ENCODE data around the gene TOR1B. TPM values are rescaled to one million over a fixed set of nuclear protein-coding genes. Genes with fewer than 3 reads are reported as not detected.
"Not testable (repeated sequence)": the region's sequence is repeated elsewhere in the genome, so short reads cannot be mapped to it uniquely, and the experiment has no call there.

Gene TOR1B
- polyA plus RNA-seq, 1 donor from 2014 or later = 52.2 TPM

DNA sequence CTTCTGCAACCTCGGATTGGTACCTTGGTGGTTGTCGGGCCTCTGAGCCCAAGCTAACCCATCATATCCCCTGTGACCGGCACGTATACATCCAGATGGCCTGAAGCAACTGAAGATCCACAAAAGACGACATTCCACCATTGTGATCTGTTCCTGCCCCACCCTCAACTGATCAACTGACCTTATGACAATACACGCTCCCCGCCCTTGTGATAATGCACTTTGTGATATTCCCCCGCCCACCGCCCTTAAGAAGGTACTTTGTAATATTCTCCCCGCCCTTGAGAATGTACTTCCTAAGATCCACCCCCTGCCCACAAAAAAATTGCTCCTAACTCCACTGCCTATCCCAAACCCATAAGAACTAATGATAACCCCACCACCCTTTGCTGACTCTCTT is 16.5 kb upstream of the TOR1B start:
- Histone ChIP-seq H3K36me3 (ENCODE audit: insufficient read depth, low read length) (no peaks in the 10 kb centered on the region), H3K4me2 (ENCODE audit: low read length) (no peak overlapping the region), H3F3A (ENCODE audit: insufficient read depth, low read length, poor library complexity, severe bottlenecking) (no peaks in the 10 kb centered on the region), H3K79me2 (replicated peaks; ENCODE audit: insufficient read depth, low read length) (no peaks in the 10 kb centered on the region), H3K9ac (ENCODE audit: low read length) (no peak overlapping the region), H2AFZ (ENCODE audit: low read depth, low read length) (no peak overlapping the region), H3K27ac (ENCODE audit: low read length) (no peak overlapping the region), H3K9me2 (ENCODE audit: insufficient read depth, low read length) (no peaks in the 10 kb centered on the region), H4K20me1 (ENCODE audit: insufficient read depth) (no peaks in the 10 kb centered on the region), H3K4me3 (ENCODE audit: low read length) (no peak overlapping the region), H3K9me3 (ENCODE audit: low read length) (no peaks in the 10 kb centered on the region), H3K27me3 (ENCODE audit: insufficient read depth, low read depth, low read length) (no peaks in the 10 kb centered on the region)
- TF ChIP-seq MXI1 (conservative IDR thresholded peaks at IDR 0.05; ENCODE audit: poor library complexity, severe bottlenecking) (no peak), SMC3 (conservative IDR thresholded peaks at IDR 0.05; ENCODE audit: poor library complexity) (no peak), RAD21 (conservative IDR thresholded peaks at IDR 0.05) (no peak), EP300 (conservative IDR thresholded peaks at IDR 0.05; ENCODE audit: poor library complexity, severe bottlenecking) (no peak)
- TF ChIP-seq, protein P1, sequence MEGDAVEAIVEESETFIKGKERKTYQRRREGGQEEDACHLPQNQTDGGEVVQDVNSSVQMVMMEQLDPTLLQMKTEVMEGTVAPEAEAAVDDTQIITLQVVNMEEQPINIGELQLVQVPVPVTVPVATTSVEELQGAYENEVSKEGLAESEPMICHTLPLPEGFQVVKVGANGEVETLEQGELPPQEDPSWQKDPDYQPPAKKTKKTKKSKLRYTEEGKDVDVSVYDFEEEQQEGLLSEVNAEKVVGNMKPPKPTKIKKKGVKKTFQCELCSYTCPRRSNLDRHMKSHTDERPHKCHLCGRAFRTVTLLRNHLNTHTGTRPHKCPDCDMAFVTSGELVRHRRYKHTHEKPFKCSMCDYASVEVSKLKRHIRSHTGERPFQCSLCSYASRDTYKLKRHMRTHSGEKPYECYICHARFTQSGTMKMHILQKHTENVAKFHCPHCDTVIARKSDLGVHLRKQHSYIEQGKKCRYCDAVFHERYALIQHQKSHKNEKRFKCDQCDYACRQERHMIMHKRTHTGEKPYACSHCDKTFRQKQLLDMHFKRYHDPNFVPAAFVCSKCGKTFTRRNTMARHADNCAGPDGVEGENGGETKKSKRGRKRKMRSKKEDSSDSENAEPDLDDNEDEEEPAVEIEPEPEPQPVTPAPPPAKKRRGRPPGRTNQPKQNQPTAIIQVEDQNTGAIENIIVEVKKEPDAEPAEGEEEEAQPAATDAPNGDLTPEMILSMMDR (IDR thresholded peaks at IDR 0.05; ENCODE audit: poor library complexity, severe bottlenecking) = no peak

DNA sequence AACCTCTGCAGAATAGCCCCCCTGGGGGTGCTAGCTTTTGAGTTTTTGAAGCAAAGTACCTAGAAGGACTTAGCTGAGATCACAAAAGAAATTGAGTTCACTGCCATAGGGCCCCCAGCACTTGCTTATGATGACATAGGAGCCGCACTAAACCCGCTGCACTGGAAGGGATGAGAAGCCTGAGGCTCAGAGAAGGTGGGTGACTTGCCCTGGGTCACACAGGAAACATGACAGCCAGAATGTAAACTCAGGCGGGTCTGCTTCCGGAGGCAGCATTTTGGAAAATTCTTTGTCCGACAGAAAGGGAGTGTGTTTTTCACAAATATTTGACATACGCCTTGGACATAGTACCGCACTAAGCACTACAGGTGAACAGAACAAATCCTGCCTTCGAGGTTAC is 8.4 kb upstream of the TOR1B start:
- Histone ChIP-seq H3K9ac (ENCODE audit: low read length) (no peak overlapping the region), H3K9me2 (ENCODE audit: insufficient read depth, low read length) (no peaks in the 10 kb centered on the region), H3K27me3 (ENCODE audit: insufficient read depth, low read depth, low read length) (no peaks in the 10 kb centered on the region), H3K27ac (ENCODE audit: low read length) (no peak overlapping the region), H3K79me2 (replicated peaks; ENCODE audit: insufficient read depth, low read length) (no peaks in the 10 kb centered on the region), H3K4me2 (ENCODE audit: low read length) (no peak overlapping the region), H3K9me3 (ENCODE audit: low read length) (no peaks in the 10 kb centered on the region), H4K20me1 (ENCODE audit: insufficient read depth) (no peaks in the 10 kb centered on the region), H3K4me3 (ENCODE audit: low read length) (no peak overlapping the region), H3K36me3 (ENCODE audit: insufficient read depth, low read length) (no peaks in the 10 kb centered on the region), H3F3A (ENCODE audit: insufficient read depth, low read length, poor library complexity, severe bottlenecking) (no peaks in the 10 kb centered on the region), H2AFZ (ENCODE audit: low read depth, low read length) (no peak overlapping the region)
- TF ChIP-seq, protein P2, sequence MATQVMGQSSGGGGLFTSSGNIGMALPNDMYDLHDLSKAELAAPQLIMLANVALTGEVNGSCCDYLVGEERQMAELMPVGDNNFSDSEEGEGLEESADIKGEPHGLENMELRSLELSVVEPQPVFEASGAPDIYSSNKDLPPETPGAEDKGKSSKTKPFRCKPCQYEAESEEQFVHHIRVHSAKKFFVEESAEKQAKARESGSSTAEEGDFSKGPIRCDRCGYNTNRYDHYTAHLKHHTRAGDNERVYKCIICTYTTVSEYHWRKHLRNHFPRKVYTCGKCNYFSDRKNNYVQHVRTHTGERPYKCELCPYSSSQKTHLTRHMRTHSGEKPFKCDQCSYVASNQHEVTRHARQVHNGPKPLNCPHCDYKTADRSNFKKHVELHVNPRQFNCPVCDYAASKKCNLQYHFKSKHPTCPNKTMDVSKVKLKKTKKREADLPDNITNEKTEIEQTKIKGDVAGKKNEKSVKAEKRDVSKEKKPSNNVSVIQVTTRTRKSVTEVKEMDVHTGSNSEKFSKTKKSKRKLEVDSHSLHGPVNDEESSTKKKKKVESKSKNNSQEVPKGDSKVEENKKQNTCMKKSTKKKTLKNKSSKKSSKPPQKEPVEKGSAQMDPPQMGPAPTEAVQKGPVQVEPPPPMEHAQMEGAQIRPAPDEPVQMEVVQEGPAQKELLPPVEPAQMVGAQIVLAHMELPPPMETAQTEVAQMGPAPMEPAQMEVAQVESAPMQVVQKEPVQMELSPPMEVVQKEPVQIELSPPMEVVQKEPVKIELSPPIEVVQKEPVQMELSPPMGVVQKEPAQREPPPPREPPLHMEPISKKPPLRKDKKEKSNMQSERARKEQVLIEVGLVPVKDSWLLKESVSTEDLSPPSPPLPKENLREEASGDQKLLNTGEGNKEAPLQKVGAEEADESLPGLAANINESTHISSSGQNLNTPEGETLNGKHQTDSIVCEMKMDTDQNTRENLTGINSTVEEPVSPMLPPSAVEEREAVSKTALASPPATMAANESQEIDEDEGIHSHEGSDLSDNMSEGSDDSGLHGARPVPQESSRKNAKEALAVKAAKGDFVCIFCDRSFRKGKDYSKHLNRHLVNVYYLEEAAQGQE (IDR thresholded peaks at IDR 0.05; ENCODE audit: borderline replicate concordance) = no peak
- TF ChIP-seq EZH2 (IDR thresholded peaks at IDR 0.05; ENCODE audit: borderline replicate concordance, insufficient read depth, low read length, poor library complexity, severe bottlenecking) = no peak
- TF ChIP-seq MXI1 (conservative IDR thresholded peaks at IDR 0.05; ENCODE audit: poor library complexity, severe bottlenecking) = no peak
- TF ChIP-seq, protein P1 (IDR thresholded peaks at IDR 0.05; ENCODE audit: poor library complexity, severe bottlenecking) = no peak
- no peak for TF ChIP-seq EP300 (conservative IDR thresholded peaks at IDR 0.05; ENCODE audit: poor library complexity, severe bottlenecking)
- TF ChIP-seq SMC3 (conservative IDR thresholded peaks at IDR 0.05; ENCODE audit: poor library complexity) = no peak
- no peak for TF ChIP-seq POLR2AphosphoS5 (IDR thresholded peaks at IDR 0.05)
- no peak for TF ChIP-seq RAD21 (conservative IDR thresholded peaks at IDR 0.05)
- no peak for TF ChIP-seq TAF1 (IDR thresholded peaks at IDR 0.05; ENCODE audit: low read depth)

DNA sequence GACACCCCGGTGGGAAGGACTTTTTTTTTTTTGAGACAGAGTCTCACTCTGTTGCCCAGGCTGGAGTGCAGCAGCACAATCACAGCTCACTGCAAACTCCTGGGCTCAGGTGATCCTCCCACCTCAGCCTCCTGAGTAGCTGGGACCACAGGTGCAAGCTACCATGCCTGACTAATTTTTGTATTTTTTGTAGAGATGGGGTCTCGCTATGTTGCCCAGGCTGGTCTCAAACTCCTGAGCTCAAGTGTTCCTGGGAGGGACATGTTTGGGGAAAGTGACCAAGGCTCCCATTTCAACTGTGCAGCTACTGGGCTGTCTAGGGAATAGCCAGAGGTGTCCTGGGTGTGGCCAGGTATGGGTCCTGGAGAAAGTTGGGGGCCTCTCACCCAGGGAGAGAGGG is 7.0 kb upstream of the TOR1B start:
- H3K27ac ChIP-seq (ENCODE audit: low read length); H3K4me3 ChIP-seq (ENCODE audit: low read length); H3K9me2 ChIP-seq (ENCODE audit: insufficient read depth, low read length); H3K27me3 ChIP-seq (ENCODE audit: insufficient read depth, low read depth, low read length); H3K9me3 ChIP-seq (ENCODE audit: low read length); H3K9ac ChIP-seq (ENCODE audit: low read length); H3F3A ChIP-seq (ENCODE audit: insufficient read depth, low read length, poor library complexity, severe bottlenecking); H2AFZ ChIP-seq (ENCODE audit: low read depth, low read length); H4K20me1 ChIP-seq (ENCODE audit: insufficient read depth); H3K36me3 ChIP-seq (ENCODE audit: insufficient read depth, low read length); H3K4me2 ChIP-seq (ENCODE audit: low read length); H3K79me2 ChIP-seq (replicated peaks; ENCODE audit: insufficient read depth, low read length): not testable (repeated sequence)
